Activated CD8-positive, alpha-beta T cell treated with anti-CD3 and anti-CD28 coated beads for 36 hours (primary cell): ENCODE measurements around the gene TNS3. TPM values are rescaled to one million over a fixed set of nuclear protein-coding genes. Genes with fewer than 3 reads are reported as not detected.

Experiments used
- ATAC-seq: fragments of 200-7000 bp; cut with Tn5 transposase; one replicate; pipeline ENCODE4 v1.10.0; 2021; ENCODE audit warnings: mild to moderate bottlenecking, moderate library complexity
- CTCF ChIA-PET: fragments of 350-600 bp; sonication (Branson Sonifier 250); formaldehyde crosslinking; loops from one replicate; lab custom pipeline; 2021; ENCODE audit warnings: antibody characterized with exemption; lab: Charles Lee
- POLR2A ChIA-PET: fragments of 350-600 bp; sonication (Branson Sonifier 250); formaldehyde crosslinking; loops from one replicate; lab custom pipeline; 2021; ENCODE audit warnings: antibody characterized with exemption; lab: Charles Lee
- DNase-seq: peaks from one replicate; pipeline ENCODE4 v3.0.0-alpha.2; 2020
- H3K27ac Mint-ChIP-seq: one replicate; pipeline ENCODE4 v1.8.0; 2021; ENCODE audit warnings: mild to moderate bottlenecking, mixed read lengths
- H3K27me3 Mint-ChIP-seq: one replicate; pipeline ENCODE4 v1.8.0; 2021; ENCODE audit warnings: mixed read lengths
- H3K36me3 Mint-ChIP-seq: one replicate; pipeline ENCODE4 v1.8.0; 2021; ENCODE audit warnings: low read depth, mixed read lengths
- H3K4me1 Mint-ChIP-seq: one replicate; pipeline ENCODE4 v1.8.0; 2021; ENCODE audit warnings: low read depth, mixed read lengths
- H3K4me3 Mint-ChIP-seq: one replicate; pipeline ENCODE4 v1.8.0; 2021; ENCODE audit warnings: mild to moderate bottlenecking, moderate library complexity, mixed read lengths
- H3K9me3 Mint-ChIP-seq: one replicate; pipeline ENCODE4 v1.8.0; 2021; ENCODE audit warnings: mixed read lengths
- intact Hi-C: fragments of 100-400 bp; cut with micrococcal nuclease; formaldehyde crosslinking; loops from one replicate; pipeline ENCODE4 v1.10.0; 2022
- total RNA-seq, 2 experiments: library from RNA; stranded (reverse); gene quantifications; one replicate each; pipeline ENCODE4 v1.2.3, GENCODE V29; 2021
- TF ChIP-seq, protein P1 (sequence below): fragments of 200-600 bp; IDR thresholded peaks from one replicate; pipeline ENCODE4 v1.8.0; 2022; ENCODE audit warnings: antibody characterized with exemption, mild to moderate bottlenecking

TNS3 gene
- total RNA-seq, 2 experiments from 2014 or later, result 0.04 to 0.16 TPM

DNA sequence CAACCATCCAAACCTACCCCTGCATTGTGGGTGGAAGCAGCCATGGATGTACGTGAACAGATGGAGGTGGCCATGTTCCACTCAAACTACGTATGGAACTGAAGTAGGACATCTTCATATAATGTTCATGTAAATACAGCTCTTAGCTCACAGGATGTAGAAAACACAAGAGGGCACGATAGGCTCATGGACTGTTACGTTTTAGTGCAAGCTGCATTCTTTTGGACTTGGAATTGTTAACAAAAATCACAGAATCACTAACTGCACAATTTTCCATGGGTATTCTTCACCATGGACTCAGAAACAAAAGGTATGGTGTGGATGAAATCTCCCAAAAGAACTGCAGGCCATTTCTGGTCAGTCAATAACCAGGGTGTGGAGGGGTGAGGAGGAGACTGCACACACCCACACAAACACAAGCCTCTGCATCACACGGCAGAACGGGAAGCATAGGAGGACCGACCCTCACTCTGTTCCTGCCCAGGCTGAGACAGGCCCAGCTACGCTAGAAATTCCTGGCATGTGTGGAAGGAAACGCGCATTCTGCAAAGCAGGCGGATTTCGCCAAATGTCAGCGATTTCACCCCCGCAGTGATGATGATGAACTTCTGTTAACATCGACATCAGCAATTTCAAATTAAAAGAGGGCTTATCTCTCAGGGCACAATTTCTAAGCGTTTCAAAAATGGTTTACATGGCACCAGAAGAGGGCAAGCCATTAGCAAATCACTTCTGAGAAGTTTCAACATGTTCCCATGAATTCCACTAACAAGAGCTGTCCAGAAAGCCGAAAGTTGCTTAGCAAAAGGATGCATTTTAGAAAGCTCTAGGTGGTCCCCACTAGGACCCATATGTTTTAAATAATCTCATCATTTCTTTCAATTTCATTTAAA lies 149.0 kb downstream of the TNS3 start:
- no peaks in the 10 kb centered on the region for H3K4me1 Mint-ChIP-seq
- H3K36me3 Mint-ChIP-seq, result no peaks in the 10 kb centered on the region
- no peak overlapping the region for H3K4me3 Mint-ChIP-seq
- H3K27me3 Mint-ChIP-seq, result no peaks in the 10 kb centered on the region
- no peaks in the 10 kb centered on the region for H3K9me3 Mint-ChIP-seq
- POLR2A ChIA-PET, result no interaction called here
- CTCF ChIA-PET, result no interaction called here
- ATAC-seq (no peak), DNase-seq (no peak)
- H3K27ac Mint-ChIP-seq, result no peak overlapping the region
- intact Hi-C loops, result loop anchor here (10.0 kb wide), 1 partner anchor 168 kb away; no protein-coding TSS in a partner anchor
- TF ChIP-seq, protein P1, sequence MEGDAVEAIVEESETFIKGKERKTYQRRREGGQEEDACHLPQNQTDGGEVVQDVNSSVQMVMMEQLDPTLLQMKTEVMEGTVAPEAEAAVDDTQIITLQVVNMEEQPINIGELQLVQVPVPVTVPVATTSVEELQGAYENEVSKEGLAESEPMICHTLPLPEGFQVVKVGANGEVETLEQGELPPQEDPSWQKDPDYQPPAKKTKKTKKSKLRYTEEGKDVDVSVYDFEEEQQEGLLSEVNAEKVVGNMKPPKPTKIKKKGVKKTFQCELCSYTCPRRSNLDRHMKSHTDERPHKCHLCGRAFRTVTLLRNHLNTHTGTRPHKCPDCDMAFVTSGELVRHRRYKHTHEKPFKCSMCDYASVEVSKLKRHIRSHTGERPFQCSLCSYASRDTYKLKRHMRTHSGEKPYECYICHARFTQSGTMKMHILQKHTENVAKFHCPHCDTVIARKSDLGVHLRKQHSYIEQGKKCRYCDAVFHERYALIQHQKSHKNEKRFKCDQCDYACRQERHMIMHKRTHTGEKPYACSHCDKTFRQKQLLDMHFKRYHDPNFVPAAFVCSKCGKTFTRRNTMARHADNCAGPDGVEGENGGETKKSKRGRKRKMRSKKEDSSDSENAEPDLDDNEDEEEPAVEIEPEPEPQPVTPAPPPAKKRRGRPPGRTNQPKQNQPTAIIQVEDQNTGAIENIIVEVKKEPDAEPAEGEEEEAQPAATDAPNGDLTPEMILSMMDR, result no peak

DNA sequence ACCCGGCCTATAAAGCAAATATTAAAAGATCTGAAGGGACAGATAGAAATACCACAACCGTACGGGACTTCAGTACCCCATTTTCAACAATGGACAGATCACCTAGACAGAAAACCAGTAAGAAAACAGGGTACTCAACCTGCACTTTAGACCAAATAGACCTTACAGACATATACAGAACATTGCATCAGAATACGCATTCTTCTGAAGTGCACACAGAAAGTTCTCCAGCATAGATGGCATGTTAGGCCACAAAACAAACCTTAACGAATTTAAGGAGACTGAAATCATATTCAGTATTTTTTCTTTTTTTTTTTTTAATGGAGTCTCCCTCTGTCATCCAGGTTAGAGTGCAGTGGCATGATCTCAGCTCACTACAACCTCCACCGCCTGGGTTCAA lies 151.5 kb downstream of the TNS3 start:
- Mint-ChIP-seq H3K27me3 (no peaks in the 10 kb centered on the region), H3K27ac (no peak overlapping the region), H3K36me3 (no peaks in the 10 kb centered on the region), H3K9me3 (no peaks in the 10 kb centered on the region), H3K4me3 (no peak overlapping the region), H3K4me1 (no peaks in the 10 kb centered on the region)
- ChIA-PET CTCF (no interaction called here), POLR2A (no interaction called here)
- TF ChIP-seq, protein P1, result no peak
- DNase-seq (no peak), ATAC-seq (no peak)
- intact Hi-C loops, result loop anchor here (10.0 kb wide), 1 partner anchor 166 kb away; no protein-coding TSS in a partner anchor

DNA sequence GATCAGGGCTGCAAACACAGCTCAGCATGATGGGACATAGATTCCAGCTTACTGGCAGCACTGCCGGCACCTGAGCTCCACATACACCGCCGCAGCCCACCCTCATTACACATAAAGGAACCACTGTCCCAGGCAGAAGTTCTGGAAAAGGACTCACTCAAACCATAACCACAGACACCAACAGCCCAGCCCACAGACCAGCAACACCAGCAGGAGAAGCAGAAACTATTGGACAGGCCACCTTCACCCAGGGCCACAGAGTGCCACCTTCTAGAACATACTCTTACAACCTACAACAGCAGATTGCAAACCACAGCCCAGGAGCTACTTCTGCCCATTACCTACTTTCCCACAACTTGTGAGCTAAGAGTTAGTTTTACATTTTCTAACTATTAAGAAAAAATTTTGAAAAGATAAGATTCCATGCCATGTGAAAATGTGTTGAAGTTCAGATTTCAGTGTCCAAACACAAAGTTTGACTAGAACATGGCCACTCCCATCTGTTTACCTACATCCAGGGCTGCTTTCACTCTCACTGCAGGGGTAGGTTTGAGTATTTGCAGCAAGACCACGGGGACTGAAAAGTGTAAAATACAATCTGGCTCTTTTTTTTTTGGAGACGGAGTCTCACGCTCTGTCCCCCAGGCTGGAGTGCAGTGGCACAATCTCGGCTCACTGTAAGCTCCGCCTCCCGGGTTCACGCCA lies 153.0 kb downstream of the TNS3 start:
- intact Hi-C loops, result no loop called here
- H3K9me3 Mint-ChIP-seq, result no peaks in the 10 kb centered on the region
- CTCF ChIA-PET, result no interaction called here
- no peaks in the 10 kb centered on the region for H3K4me1 Mint-ChIP-seq
- TF ChIP-seq, protein P1, result no peak
- ATAC-seq (no peak), DNase-seq (no peak)
- POLR2A ChIA-PET, result no interaction called here
- no peak overlapping the region for H3K4me3 Mint-ChIP-seq
- no peaks in the 10 kb centered on the region for H3K27me3 Mint-ChIP-seq
- H3K36me3 Mint-ChIP-seq, result no peaks in the 10 kb centered on the region
- no peak overlapping the region for H3K27ac Mint-ChIP-seq

DNA sequence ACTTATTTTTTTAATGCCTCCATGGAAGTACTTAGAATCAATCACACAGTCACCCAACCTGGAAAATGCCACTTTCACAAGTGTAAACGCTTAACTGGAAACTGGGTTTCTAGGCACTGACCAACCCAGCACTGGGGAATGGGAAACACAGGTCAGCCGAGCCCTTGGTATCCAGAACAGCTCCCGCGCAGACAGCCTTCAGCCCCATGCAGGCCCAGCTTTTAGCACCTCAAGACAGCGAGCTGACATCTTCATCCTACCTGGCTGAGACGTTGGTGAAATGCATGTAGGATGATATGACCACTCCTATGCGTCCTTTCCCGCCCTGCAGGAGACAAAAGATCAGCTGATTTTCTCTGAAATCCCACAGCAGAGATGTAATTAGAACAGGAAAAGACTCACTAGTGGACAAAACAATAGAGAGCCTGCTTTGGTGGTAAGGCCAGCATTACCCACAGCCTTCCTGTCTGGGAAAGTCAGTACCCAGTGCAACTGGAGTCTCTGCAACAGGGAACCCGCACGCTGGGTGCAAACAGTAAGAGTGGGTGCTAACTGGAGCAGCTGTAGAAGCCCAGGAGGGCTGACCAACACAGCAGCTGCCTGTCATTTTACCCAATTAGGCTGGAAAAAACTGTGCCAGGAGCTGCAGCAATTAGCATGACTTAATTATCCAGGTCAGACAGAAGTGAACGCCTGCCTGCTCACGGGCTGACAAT lies 153.7 kb downstream of the TNS3 start:
- intact Hi-C loops, result no loop called here
- DNase-seq (no peak), ATAC-seq (no peak)
- TF ChIP-seq, protein P1, result no peak
- no peaks in the 10 kb centered on the region for H3K4me1 Mint-ChIP-seq
- no peaks in the 10 kb centered on the region for H3K27me3 Mint-ChIP-seq
- H3K27ac Mint-ChIP-seq, result no peak overlapping the region
- ChIA-PET POLR2A (no interaction called here), CTCF (no interaction called here)
- no peak overlapping the region for H3K4me3 Mint-ChIP-seq
- no peaks in the 10 kb centered on the region for H3K9me3 Mint-ChIP-seq
- H3K36me3 Mint-ChIP-seq, result no peaks in the 10 kb centered on the region
